ENCODE data around the gene NFYC.
"Not testable (repeated sequence)": the region's sequence is repeated elsewhere in the genome, so short reads cannot be mapped to it uniquely, and the experiment has no call there.

The NFYC gene

GRCh38 chr1:40706626-40707025, 15.1 kb downstream of the NFYC start:
- DNase-seq (ENCODE audit: low spot score) = no peak

GRCh38 chr1:40708750-40709099, 17.2 kb downstream of the NFYC start:
- DNase-seq (ENCODE audit: low spot score) = peak; percentile 60

GRCh38 chr1:40709100-40709801, 17.7 kb downstream of the NFYC start:
- peak; percentile 91 for DNase-seq (ENCODE audit: low spot score)

GRCh38 chr1:40709802-40710278, 18.3 kb downstream of the NFYC start:
- DNase-seq (ENCODE audit: low spot score) = no peak

- DNase-seq (ENCODE audit: low spot score) = no peak
These were observed 19.2 kb downstream of the NFYC start for GRCh38 chr1:40710581-40711315.

- no peak for DNase-seq (ENCODE audit: low spot score)
These were observed 20.2 kb downstream of the NFYC start for GRCh38 chr1:40711465-40712404.

GRCh38 chr1:40712405-40712944, 21.0 kb downstream of the NFYC start:
- DNase-seq (ENCODE audit: low spot score) = no peak

- no peak for DNase-seq (ENCODE audit: low spot score)
These were observed 21.5 kb downstream of the NFYC start for GRCh38 chr1:40712997-40713396.

GRCh38 chr1:40715491-40716059, 24.1 kb downstream of the NFYC start:
- DNase-seq (ENCODE audit: low spot score) = no peak

- DNase-seq (ENCODE audit: low spot score) = no peak
These were observed 25.6 kb downstream of the NFYC start for GRCh38 chr1:40717065-40717464.

- no peak for DNase-seq (ENCODE audit: low spot score)
These were observed 26.5 kb downstream of the NFYC start for GRCh38 chr1:40717955-40718354.

- no peak for DNase-seq (ENCODE audit: low spot score)
These were observed 29.0 kb downstream of the NFYC start for GRCh38 chr1:40720493-40720892.

- no peak for DNase-seq (ENCODE audit: low spot score)
These were observed 31.1 kb downstream of the NFYC start for GRCh38 chr1:40722622-40723021.

- DNase-seq (ENCODE audit: low spot score) = no peak
These were observed 31.9 kb downstream of the NFYC start for GRCh38 chr1:40723196-40723955.

- not testable (repeated sequence) for DNase-seq (ENCODE audit: low spot score)
These were observed 36.2 kb downstream of the NFYC start for GRCh38 chr1:40727662-40728061.

- not testable (repeated sequence) for DNase-seq (ENCODE audit: low spot score)
These were observed 37.9 kb downstream of the NFYC start for GRCh38 chr1:40729316-40729862.

GRCh38 chr1:40732756-40733301, 41.3 kb downstream of the NFYC start:
- DNase-seq (ENCODE audit: low spot score) = no peak

- DNase-seq (ENCODE audit: low spot score) = no peak
These were observed 43.6 kb downstream of the NFYC start for GRCh38 chr1:40734882-40735628.

- DNase-seq (ENCODE audit: low spot score) = peak; percentile 19
These were observed 44.6 kb downstream of the NFYC start for GRCh38 chr1:40736085-40736531.

- no peak for DNase-seq (ENCODE audit: low spot score)
These were observed 47.3 kb downstream of the NFYC start for GRCh38 chr1:40738831-40739230.
